HG03103 (cell line): Measurements from ENCODE around the gene OR2T2.
"Not testable (repeated sequence)": the region's sequence is repeated elsewhere in the genome, so short reads cannot be mapped to it uniquely, and the experiment has no call there.

Source experiments
- ATAC-seq: cut with Tn5 transposase; IDR thresholded peaks from one replicate; pipeline ENCODE4 v1.9.1; 2021; ENCODE audit warnings: low read depth; ENCODE audit not compliant: unreplicated experiment

OR2T2 gene

DNA sequence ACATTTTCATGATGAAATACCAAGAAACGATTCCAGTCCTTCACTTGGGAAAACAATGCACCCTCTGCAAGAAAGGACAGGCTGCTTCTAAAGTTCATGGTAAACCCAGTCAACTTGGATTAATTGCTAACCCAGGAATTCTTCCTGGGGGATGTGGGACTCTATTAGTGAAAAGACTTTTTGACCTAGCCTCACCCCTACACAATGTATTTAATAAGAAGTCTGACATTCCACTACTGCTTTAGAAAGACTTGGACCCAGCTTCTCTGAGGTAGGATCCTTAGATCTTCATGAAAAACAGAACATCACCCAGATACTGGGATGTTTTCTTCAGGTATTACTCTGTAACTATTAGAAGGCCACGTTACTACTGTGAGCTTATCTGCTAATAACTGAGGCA, at the start of gene OR2T2:
TSS of gene OR2T2 (plus strand) at position 239 of the 400 bp plus-strand sequence. CDS start 7,161 bp downstream, outside the sequence.
- not testable (repeated sequence) for ATAC-seq

GRCh38 chr1:248402748-248403147, 42.7 kb upstream of the OR2T2 start, which contains the start of gene OR2T1:
Gene OR2T1 (plus strand): TSS chr1:248403048. CDS start chr1:248406148, 3,100 bp downstream.
- no peak for ATAC-seq

DNA sequence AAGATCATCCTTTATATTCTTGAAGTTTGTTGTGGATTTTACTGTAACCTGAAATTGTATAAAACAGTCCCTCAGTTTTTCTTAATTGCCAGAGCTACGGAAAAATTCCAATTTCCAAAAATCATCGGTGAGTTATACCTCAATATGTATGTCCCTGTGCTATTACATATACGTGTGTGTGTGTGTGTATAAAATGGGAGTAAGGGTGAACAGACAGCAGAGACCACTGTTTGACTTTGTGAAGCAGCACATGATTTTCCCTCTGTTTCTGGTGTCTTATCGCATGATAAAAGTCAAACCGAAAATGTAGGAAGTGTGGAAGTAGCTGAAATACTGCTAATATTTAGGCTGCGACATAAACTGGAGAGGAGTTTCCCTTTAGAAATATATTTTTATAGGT, 41.4 kb upstream of the OR2T2 start:
- ATAC-seq, result no peak

DNA sequence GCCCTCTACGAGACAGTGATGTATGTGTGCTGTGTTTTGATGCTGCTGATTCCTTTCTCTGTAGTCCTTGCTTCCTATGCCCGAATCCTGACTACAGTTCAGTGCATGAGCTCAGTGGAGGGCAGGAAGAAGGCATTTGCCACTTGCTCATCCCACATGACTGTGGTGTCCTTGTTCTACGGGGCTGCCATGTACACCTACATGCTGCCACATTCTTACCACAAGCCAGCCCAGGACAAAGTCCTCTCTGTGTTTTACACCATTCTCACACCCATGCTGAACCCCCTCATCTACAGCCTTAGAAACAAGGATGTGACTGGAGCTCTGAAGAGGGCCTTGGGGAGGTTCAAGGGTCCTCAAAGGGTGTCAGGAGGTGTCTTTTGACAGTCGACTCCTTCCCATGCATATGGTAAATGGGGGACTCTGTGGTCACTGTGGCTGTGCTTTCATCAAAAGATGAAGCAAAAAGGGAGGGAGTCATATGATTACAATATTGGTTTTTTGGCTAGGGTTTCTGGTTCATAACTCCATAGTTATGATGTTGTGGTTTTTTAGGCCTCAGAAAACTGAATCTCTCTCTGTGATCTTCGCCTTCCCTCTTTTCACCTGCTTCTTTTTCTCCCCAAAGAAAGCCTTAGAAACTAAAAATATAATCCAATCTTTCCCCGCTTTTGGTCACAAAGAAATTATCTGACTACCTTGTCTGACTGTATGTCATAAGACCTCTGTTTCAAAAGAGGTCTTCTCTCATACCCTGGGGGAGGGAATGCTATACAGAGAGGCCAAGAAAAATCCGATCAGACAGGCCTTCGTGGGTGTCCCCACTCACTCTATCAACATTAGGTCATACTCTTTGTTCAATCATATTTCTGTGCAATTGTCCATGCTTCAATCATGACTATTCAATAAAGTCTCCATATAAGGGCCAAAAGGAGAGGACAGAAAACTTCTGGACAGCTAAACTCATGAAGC, 38.4 kb upstream of the OR2T2 start:
- no peak for ATAC-seq

- no peak for ATAC-seq
Observed at GRCh38 chr1:248416226-248416625, 29.2 kb upstream of the OR2T2 start.

GRCh38 chr1:248417854-248418253, 27.6 kb upstream of the OR2T2 start:
- ATAC-seq, result no peak

DNA sequence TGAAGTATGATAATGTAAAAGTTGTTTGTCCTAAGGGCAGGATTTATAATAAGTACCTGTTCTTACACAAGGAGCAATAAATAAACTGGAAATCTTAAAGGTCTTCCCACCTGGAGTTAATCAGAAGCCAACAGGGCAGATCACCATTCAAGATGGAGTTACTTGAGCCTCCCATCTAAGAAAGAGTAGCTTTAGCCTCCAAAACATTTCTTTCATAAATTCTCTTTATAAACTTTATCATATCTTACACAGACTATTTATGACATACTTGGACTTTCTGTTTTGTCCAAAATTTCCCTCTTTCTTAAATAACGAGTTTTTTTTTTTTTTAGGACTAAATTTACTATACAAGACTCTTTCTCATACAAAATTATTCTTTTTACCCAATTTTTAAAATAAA, 24.1 kb upstream of the OR2T2 start:
- no peak for ATAC-seq

- peak; percentile 50 for ATAC-seq
Observed at GRCh38 chr1:248427526-248428191, 17.8 kb upstream of the OR2T2 start.

- peak; percentile 98 for ATAC-seq
Observed at GRCh38 chr1:248428192-248428533, 17.3 kb upstream of the OR2T2 start.

DNA sequence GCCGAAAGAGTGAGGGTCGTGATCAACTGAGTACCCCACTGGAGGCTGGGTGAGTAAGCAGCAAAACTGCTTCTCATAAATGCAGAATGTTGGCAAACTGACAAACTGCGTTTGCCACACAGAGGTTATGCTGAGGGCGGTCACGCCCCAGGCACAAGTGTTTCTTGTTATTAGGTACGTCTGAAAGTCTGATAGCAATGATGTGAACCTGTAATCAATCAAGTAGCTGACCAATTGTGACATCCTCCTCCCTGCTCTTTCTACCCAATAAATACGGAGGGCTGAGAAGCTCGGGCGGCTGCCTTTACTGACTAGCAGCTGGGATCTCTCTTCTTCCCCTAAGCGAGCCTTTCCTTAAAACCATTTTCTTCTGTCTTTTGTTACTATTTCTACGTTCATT, 13.8 kb upstream of the OR2T2 start:
- not testable (repeated sequence) for ATAC-seq

DNA sequence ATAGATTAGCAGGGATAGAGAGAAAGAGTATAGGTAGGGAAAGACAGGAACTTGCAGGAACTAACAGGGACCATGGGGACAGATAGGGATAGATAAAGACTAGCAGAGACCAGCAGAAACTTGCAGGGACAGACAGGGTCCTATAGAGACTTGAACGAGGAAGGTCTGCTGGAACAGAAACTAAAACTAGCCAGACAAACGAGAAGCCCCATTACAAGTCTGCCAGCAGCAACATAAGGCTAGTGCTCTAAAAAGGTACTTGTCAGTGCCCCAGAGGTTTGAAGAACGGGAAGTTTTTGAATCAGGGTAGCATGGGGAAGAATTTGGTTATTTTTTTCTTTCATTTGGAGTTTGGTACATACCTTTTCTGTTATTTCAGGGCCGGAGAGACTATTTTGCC, 13.2 kb upstream of the OR2T2 start:
- ATAC-seq, result not testable (repeated sequence)

- not testable (repeated sequence) for ATAC-seq
Observed at GRCh38 chr1:248433811-248434415, 11.5 kb upstream of the OR2T2 start.

- not testable (repeated sequence) for ATAC-seq
Observed at GRCh38 chr1:248434913-248435312, 10.5 kb upstream of the OR2T2 start.

DNA sequence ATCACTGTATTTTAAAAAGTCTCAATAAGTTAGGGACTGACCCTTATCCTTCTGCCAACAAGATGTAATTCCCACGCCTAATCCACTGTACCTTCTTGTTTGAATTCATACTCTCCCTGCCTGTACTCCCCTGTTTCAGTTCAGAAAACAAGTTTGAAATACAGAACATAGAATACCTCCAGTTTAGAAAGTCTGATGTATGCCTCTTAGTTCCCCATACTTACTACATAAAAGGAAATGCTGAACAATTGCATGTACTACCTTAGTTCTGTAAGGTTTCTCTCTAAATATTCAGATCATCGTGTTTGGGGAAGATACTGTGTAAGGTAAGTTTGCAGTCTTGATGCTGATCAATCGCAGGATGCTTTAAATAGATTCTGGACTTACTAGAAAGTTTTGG, 9.1 kb upstream of the OR2T2 start:
- ATAC-seq, result peak; percentile 54

GRCh38 chr1:248438668-248439067, 6.8 kb upstream of the OR2T2 start:
- not testable (repeated sequence) for ATAC-seq

DNA sequence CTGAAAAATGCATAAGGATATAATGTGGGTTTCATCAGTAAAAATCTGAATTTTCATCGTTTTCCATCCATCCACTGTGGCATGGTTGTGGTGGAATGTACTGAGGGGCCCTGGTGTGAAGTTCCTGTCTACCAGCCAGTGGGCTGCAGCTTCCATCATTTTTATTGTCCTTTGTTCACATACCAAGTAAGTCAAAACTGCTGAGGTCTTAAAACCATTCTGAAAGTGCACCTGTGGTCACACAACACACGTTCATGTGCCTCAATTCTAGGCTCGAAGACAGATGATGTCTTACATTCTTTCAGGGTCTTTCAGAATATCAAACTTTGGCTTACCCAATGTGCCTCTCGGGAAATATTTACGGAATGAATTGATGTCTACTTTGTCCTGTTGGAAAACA, 6.2 kb upstream of the OR2T2 start:
- ATAC-seq, result not testable (repeated sequence)

DNA sequence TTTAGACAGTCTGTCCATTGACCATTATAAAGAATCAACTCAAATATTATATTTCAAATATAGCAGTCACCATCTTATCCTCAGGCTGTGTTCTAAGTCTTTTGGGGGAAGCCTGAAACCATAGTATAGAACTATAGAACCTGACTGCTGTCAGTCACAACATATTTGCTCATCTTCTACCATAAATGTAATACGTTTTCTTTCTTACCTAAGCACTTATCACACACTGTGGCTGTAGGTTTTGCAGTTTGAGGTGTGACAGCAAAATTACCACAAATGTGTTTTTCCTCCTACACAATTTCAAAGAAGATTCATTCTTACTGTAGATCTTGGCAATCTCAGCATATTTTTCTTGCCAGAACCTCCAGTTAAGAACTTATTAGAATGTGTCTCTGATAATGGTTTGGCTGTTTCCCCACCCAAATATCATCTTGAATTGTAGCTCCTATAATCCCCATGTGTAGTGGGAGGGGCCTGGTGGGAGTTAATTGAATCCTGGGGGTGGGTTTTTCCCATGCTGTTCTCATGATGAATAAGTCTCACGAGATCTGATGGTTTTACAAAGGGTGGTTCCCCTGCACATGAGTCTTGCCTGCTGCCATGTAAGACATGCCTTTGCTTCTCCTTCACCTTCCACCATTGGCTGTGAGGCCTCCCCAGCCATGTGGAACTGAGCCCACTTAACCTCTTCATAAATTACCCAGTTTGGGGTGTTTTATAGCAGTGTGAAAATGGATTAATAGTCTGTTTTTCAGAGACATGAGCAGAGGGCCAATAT, 2.7 kb upstream of the OR2T2 start:
- ATAC-seq, result not testable (repeated sequence)

DNA sequence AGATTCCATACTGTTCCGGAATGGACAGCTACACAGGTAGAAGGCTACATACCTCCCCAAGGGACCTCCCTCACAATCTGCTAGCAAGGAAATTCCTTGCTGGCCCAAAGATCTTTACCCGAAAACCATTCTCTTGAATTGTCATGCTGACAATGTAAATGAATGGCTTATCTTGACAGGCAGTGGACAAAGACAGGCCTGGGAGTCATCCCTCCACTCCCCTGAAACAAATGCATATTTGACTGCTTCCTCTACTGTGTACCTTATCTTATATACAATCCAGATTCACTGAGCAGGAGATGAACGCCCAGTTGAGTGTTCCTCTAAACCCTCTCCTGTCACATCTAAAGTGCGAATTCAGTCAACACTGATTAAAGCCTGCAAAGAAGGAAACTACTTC, 834 bp upstream of the OR2T2 start:
- not testable (repeated sequence) for ATAC-seq

DNA sequence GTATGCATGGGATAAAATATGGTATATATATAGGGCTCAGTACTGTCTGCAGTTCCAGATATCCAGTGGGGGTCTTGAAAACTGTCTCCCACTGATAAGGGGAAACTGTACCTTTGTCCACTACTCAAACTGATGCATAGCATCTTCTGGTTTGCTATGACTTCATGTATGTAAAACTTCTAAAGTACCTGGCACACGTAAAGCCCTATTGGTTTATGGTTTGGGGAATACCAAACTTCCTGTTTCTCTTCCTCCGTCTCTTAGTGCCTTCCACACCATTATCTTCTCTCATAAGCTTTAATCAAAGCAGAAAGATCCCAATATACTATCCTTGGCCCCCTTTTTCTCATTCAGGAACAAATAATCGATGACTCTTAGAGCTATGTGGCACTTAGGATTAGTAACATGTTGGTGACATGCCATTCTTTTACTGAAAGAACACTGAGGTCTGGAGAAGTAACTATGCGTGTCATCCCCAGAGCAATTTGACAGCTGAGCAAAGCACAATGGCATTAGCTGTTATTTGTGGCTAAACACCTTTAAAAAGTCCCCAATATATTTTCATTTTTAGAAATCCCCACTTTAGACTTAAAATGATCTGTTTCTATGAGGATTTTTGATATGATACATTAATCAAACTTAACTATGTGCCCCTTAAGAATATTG, 3.1 kb downstream of the OR2T2 start:
- ATAC-seq, result peak; percentile 36
